ENCODE measurements around the gene DNAJC30.

Gene DNAJC30

GRCh38 chr7:73704640-73705550, 21.6 kb upstream of the DNAJC30 start:
- no peak for TF ChIP-seq EZH2phosphoT487 (IDR thresholded peaks at IDR 0.05; ENCODE audit: low read depth)
- H3K27ac ChIP-seq (ENCODE audit: low read length), result no peak overlapping the region
- H4K20me1 ChIP-seq (ENCODE audit: insufficient read depth, low read length), result no peaks in the 10 kb centered on the region
- H3K4me1 ChIP-seq (ENCODE audit: low read length), result no peaks in the 10 kb centered on the region
- no peak overlapping the region for H3K9ac ChIP-seq (ENCODE audit: low read length)
- peaks cover 10% of the 10 kb centered on the region for H3K36me3 ChIP-seq (replicated peaks; ENCODE audit: low read depth, low read length)
- H3K4me3 ChIP-seq (ENCODE audit: low read length), result no peak overlapping the region
- no peak overlapping the region for H2AFZ ChIP-seq (ENCODE audit: low read depth, low read length)
- H3K9me3 ChIP-seq (ENCODE audit: insufficient read depth, low read length), result no peaks in the 10 kb centered on the region
- no peaks in the 10 kb centered on the region for H3K79me2 ChIP-seq (ENCODE audit: low read length)
- no peaks in the 10 kb centered on the region for H3K27me3 ChIP-seq (ENCODE audit: low read depth, low read length)
- H3K4me2 ChIP-seq (ENCODE audit: low read length), result no peak overlapping the region

- Histone ChIP-seq H3K4me3 (ENCODE audit: low read length) (no peak overlapping the region), H2AFZ (ENCODE audit: low read depth, low read length) (no peak overlapping the region), H3K4me2 (ENCODE audit: low read length) (no peak overlapping the region), H3K9ac (ENCODE audit: low read length) (no peak overlapping the region), H3K4me1 (ENCODE audit: low read length) (no peaks in the 10 kb centered on the region), H3K36me3 (replicated peaks; ENCODE audit: low read depth, low read length) (peaks cover 10% of the 10 kb centered on the region), H3K79me2 (ENCODE audit: low read length) (no peaks in the 10 kb centered on the region), H3K9me3 (ENCODE audit: insufficient read depth, low read length) (no peaks in the 10 kb centered on the region), H3K27ac (ENCODE audit: low read length) (no peak overlapping the region), H4K20me1 (ENCODE audit: insufficient read depth, low read length) (no peaks in the 10 kb centered on the region), H3K27me3 (ENCODE audit: low read depth, low read length) (no peaks in the 10 kb centered on the region)
- no peak for TF ChIP-seq EZH2phosphoT487 (IDR thresholded peaks at IDR 0.05; ENCODE audit: low read depth)
- TF ChIP-seq CTCF (IDR thresholded peaks at IDR 0.05; ENCODE audit: low read depth, low read length), result no peak
These were observed 20.7 kb upstream of the DNAJC30 start for GRCh38 chr7:73703757-73704639.

GRCh38 chr7:73703225-73703624, 20.0 kb upstream of the DNAJC30 start:
- TF ChIP-seq CTCF (IDR thresholded peaks at IDR 0.05; ENCODE audit: low read depth, low read length) (no peak), EZH2phosphoT487 (IDR thresholded peaks at IDR 0.05; ENCODE audit: low read depth) (no peak)
- no peak overlapping the region for H3K9ac ChIP-seq (ENCODE audit: low read length)
- H3K4me1 ChIP-seq (ENCODE audit: low read length), result no peaks in the 10 kb centered on the region
- no peaks in the 10 kb centered on the region for H3K79me2 ChIP-seq (ENCODE audit: low read length)
- H3K4me3 ChIP-seq (ENCODE audit: low read length), result no peak overlapping the region
- H3K9me3 ChIP-seq (ENCODE audit: insufficient read depth, low read length), result no peaks in the 10 kb centered on the region
- H3K36me3 ChIP-seq (replicated peaks; ENCODE audit: low read depth, low read length), result peaks cover 18% of the 10 kb centered on the region
- no peak overlapping the region for H3K4me2 ChIP-seq (ENCODE audit: low read length)
- no peaks in the 10 kb centered on the region for H3K27me3 ChIP-seq (ENCODE audit: low read depth, low read length)
- H4K20me1 ChIP-seq (ENCODE audit: insufficient read depth, low read length), result no peaks in the 10 kb centered on the region
- H3K27ac ChIP-seq (ENCODE audit: low read length), result no peak overlapping the region
- H2AFZ ChIP-seq (ENCODE audit: low read depth, low read length), result no peak overlapping the region

- Histone ChIP-seq H3K9ac (ENCODE audit: low read length) (no peak overlapping the region), H3K4me2 (ENCODE audit: low read length) (no peak overlapping the region), H3K79me2 (ENCODE audit: low read length) (no peaks in the 10 kb centered on the region), H3K9me3 (ENCODE audit: insufficient read depth, low read length) (no peaks in the 10 kb centered on the region), H3K36me3 (replicated peaks; ENCODE audit: low read depth, low read length) (peaks cover 19% of the 10 kb centered on the region), H3K27ac (ENCODE audit: low read length) (no peak overlapping the region), H2AFZ (ENCODE audit: low read depth, low read length) (no peak overlapping the region), H4K20me1 (ENCODE audit: insufficient read depth, low read length) (no peaks in the 10 kb centered on the region), H3K4me3 (ENCODE audit: low read length) (no peak overlapping the region), H3K4me1 (ENCODE audit: low read length) (no peaks in the 10 kb centered on the region), H3K27me3 (ENCODE audit: low read depth, low read length) (no peaks in the 10 kb centered on the region)
- no peak for TF ChIP-seq CTCF (IDR thresholded peaks at IDR 0.05; ENCODE audit: low read depth, low read length)
- TF ChIP-seq EZH2phosphoT487 (IDR thresholded peaks at IDR 0.05; ENCODE audit: low read depth), result no peak
These were observed 19.4 kb upstream of the DNAJC30 start for GRCh38 chr7:73702665-73703064.

Data from OCI-LY3 (cell line).